Measurements from ENCODE around the gene GRK2.
"Not testable (repeated sequence)": the region's sequence is repeated elsewhere in the genome, so short reads cannot be mapped to it uniquely, and the experiment has no call there.

The GRK2 gene

GRCh38 chr11:67266449-67267187 is at the start of gene GRK2:
Gene GRK2, plus strand, starts transcription at chr11:67266473. Its CDS starts 227 bp downstream, at chr11:67266700.
- DNase-seq (ENCODE audit: low read depth in 2 of 2): no peak

- DNase-seq (ENCODE audit: low read depth in 2 of 2): no peak
Measured at GRCh38 chr11:67227726-67228125, 38.5 kb upstream of the GRK2 start.

GRCh38 chr11:67230406-67230805 is 35.9 kb upstream of the GRK2 start:
- no peak for DNase-seq (ENCODE audit: low read depth in 2 of 2)

GRCh38 chr11:67230886-67231285 is 35.4 kb upstream of the GRK2 start:
- DNase-seq (ENCODE audit: low read depth in 2 of 2): no peak

GRCh38 chr11:67233584-67234190 is 32.6 kb upstream of the GRK2 start:
- DNase-seq (ENCODE audit: low read depth in 2 of 2): no peak

- not testable (repeated sequence) for DNase-seq (ENCODE audit: low read depth in 2 of 2)
Measured at GRCh38 chr11:67234571-67234970, 31.7 kb upstream of the GRK2 start.

- no peak for DNase-seq (ENCODE audit: low read depth in 2 of 2)
Measured at GRCh38 chr11:67237574-67237973, 28.7 kb upstream of the GRK2 start.

GRCh38 chr11:67238894-67239782 is 27.1 kb upstream of the GRK2 start:
- DNase-seq (ENCODE audit: low read depth in 2 of 2): no peak

GRCh38 chr11:67239783-67240575 is 26.3 kb upstream of the GRK2 start:
- DNase-seq (ENCODE audit: low read depth in 2 of 2): peak; percentile 91

- peak in 1 of 2 experiments; percentile 20 for DNase-seq (ENCODE audit: low read depth in 2 of 2)
Measured at GRCh38 chr11:67240576-67241389, 25.5 kb upstream of the GRK2 start.

- DNase-seq (ENCODE audit: low read depth in 2 of 2): no peak
Measured at GRCh38 chr11:67242548-67242947, 23.7 kb upstream of the GRK2 start.

GRCh38 chr11:67243051-67243450 is 23.2 kb upstream of the GRK2 start:
- no peak for DNase-seq (ENCODE audit: low read depth in 2 of 2)

- DNase-seq (ENCODE audit: low read depth in 2 of 2): no peak
Measured at GRCh38 chr11:67245046-67245445, 21.2 kb upstream of the GRK2 start.

- DNase-seq (ENCODE audit: low read depth in 2 of 2): no peak
Measured at GRCh38 chr11:67247946-67248550, 18.2 kb upstream of the GRK2 start.

- no peak for DNase-seq (ENCODE audit: low read depth in 2 of 2)
Measured at GRCh38 chr11:67248653-67249052, 17.6 kb upstream of the GRK2 start.

- DNase-seq (ENCODE audit: low read depth in 2 of 2): no peak
Measured at GRCh38 chr11:67250059-67251043, 15.9 kb upstream of the GRK2 start.

- no peak for DNase-seq (ENCODE audit: low read depth in 2 of 2)
Measured at GRCh38 chr11:67251841-67252240, 14.4 kb upstream of the GRK2 start.

- DNase-seq (ENCODE audit: low read depth in 2 of 2): no peak
Measured at GRCh38 chr11:67252831-67253239, 13.4 kb upstream of the GRK2 start.
